ENCODE results near the gene KLK3. TPM values are rescaled to one million over a fixed set of nuclear protein-coding genes. Genes with fewer than 3 reads are reported as not detected.
"Not testable (repeated sequence)": the region's sequence is repeated elsewhere in the genome, so short reads cannot be mapped to it uniquely, and the experiment has no call there.

Gene KLK3
- not detected for polyA plus RNA-seq (2013, experiment 1 of 2)
- not detected for polyA plus RNA-seq (2013, experiment 2 of 2)

- 55 to 67% methylated on average over 3 to 4 of the region's 9 CpGs for WGBS, 2 experiments (ENCODE audit: insufficient coverage in 2 of 2)
- H3K4me1 ChIP-seq (ENCODE audit: control insufficient read depth, insufficient read depth, low read length, poor library complexity, severe bottlenecking): no peaks in the 10 kb centered on the region
Measured at GRCh38 chr19:50854636-50855410, at the start of gene KLK3. TSS of gene KLK3 (plus strand) at chr19:50854915. CDS start at chr19:50854956, 41 bp downstream.

DNA sequence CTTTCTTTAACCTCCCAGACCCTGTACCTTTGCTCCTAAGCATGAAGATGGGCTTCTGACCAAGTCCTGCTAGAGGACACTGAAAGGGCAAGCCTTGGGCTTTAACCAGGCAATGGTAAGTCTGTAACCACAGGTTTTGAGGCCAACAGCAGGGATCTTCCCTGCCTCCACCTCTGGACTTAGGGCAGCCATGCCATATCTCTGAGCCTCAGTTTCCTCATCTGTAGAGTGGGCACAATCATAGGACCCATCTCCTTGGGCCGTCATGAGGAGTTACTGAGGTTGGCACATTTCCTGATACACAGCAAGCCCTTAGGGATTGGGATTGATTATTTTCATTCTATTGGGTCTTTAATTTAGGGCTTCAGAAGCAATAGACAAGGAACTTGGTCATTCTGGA lies 45.9 kb upstream of the KLK3 start:
- H3K9me3 ChIP-seq (ENCODE audit: control insufficient read depth, low read length): no peaks in the 10 kb centered on the region
- peaks cover 4% of the 10 kb centered on the region for H3K4me1 ChIP-seq (ENCODE audit: control insufficient read depth, insufficient read depth, low read length, poor library complexity, severe bottlenecking)
- no peak overlapping the region for H3K4me3 ChIP-seq (ENCODE audit: extremely low read depth, insufficient read depth, low read length, poor library complexity, severe bottlenecking)
- H3K36me3 ChIP-seq (ENCODE audit: control insufficient read depth, insufficient read depth, low read length): no peaks in the 10 kb centered on the region
- WGBS, 2 experiments (ENCODE audit: insufficient coverage in 2 of 2): 83% methylated on average over 1 of the region's 1 CpG; no CpG with 5 or more reads in 1 of the 2 experiments
- no peak overlapping the region for H3K27ac ChIP-seq (ENCODE audit: low read depth, low read length, severe bottlenecking)

More at GRCh38 chr19:50854636-50855410, at the start of gene KLK3:
- Histone ChIP-seq H3K4me3 (ENCODE audit: extremely low read depth, insufficient read depth, low read length, poor library complexity, severe bottlenecking) (no peak within 1 kb of the TSS), H3K9me3 (ENCODE audit: control insufficient read depth, low read length) (no peaks in the 10 kb centered on the region), H3K27ac (ENCODE audit: low read depth, low read length, severe bottlenecking) (no peak within 1 kb of the TSS), H3K36me3 (ENCODE audit: control insufficient read depth, insufficient read depth, low read length) (no peaks in the 10 kb centered on the region)

DNA sequence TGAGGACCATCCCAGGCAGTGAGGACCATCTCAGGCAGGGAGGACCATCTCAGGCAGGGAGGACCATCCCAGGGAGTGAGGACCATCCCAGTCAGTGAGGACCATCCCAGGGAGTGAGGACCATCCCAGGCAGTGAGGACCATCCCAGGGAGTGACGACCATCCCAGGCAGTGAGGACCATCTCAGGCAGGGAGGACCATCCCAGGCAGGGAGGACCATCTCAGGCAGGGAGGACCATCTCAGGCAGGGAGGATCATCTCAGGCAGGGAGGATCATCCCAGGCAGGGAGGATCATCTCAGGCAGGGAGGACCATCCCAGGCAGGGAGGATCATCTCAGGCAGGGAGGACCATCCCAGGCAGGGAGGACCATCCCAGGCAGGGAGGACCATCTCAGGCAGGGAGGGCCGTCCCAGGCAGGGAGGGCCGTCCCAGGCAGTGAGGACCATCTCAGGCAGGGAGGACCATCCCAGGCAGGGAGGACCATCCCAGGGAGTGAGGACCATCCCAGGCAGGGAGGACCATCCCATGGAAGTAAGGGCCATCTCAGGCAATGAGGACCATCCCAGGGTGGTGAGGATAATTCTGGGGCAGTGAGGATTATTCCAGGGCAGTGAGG lies 43.0 kb upstream of the KLK3 start:
- H3K4me3 ChIP-seq (ENCODE audit: extremely low read depth, insufficient read depth, low read length, poor library complexity, severe bottlenecking); H3K27ac ChIP-seq (ENCODE audit: low read depth, low read length, severe bottlenecking); H3K4me1 ChIP-seq (ENCODE audit: control insufficient read depth, insufficient read depth, low read length, poor library complexity, severe bottlenecking); H3K9me3 ChIP-seq (ENCODE audit: control insufficient read depth, low read length); H3K36me3 ChIP-seq (ENCODE audit: control insufficient read depth, insufficient read depth, low read length): not testable (repeated sequence)
- 52 to 64% methylated on average over 3 of the region's 3 CpGs for WGBS, 2 experiments (ENCODE audit: insufficient coverage in 2 of 2)

- Histone ChIP-seq H3K4me3 (ENCODE audit: extremely low read depth, insufficient read depth, low read length, poor library complexity, severe bottlenecking) (no peak overlapping the region), H3K36me3 (ENCODE audit: control insufficient read depth, insufficient read depth, low read length) (no peaks in the 10 kb centered on the region), H3K9me3 (ENCODE audit: control insufficient read depth, low read length) (no peaks in the 10 kb centered on the region), H3K4me1 (ENCODE audit: control insufficient read depth, insufficient read depth, low read length, poor library complexity, severe bottlenecking) (no peaks in the 10 kb centered on the region), H3K27ac (ENCODE audit: low read depth, low read length, severe bottlenecking) (no peak overlapping the region)
- WGBS, 2 experiments (ENCODE audit: insufficient coverage in 2 of 2): 44 to 56% methylated on average over 1 to 3 of the region's 3 CpGs
Measured at GRCh38 chr19:50812474-50812873, 42.2 kb upstream of the KLK3 start.

DNA sequence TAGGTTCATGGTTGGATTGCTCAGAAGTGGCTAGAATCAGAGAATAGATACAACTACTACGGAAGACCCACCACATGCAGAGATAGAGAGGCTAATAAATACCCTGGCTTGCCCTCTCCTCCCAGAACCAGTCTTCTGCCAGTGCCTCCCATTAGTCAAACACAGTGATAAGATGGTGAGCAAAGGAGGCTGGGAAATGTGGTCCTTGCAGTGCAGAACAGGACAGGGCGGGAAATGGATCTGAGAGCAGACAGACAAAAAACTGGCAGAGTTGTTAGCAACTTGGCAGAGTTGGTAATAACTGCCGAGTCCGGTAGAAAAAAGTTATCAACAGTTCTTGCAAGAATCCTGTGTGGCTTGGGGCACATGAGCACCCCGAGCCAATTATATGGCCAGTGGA lies 39.8 kb upstream of the KLK3 start:
- H3K4me3 ChIP-seq (ENCODE audit: extremely low read depth, insufficient read depth, low read length, poor library complexity, severe bottlenecking): no peak overlapping the region
- H3K9me3 ChIP-seq (ENCODE audit: control insufficient read depth, low read length): no peaks in the 10 kb centered on the region
- H3K4me1 ChIP-seq (ENCODE audit: control insufficient read depth, insufficient read depth, low read length, poor library complexity, severe bottlenecking): no peaks in the 10 kb centered on the region
- 93% methylated on average over 4 of the region's 5 CpGs for WGBS, 2 experiments (ENCODE audit: insufficient coverage in 2 of 2)
- no peak overlapping the region for H3K27ac ChIP-seq (ENCODE audit: low read depth, low read length, severe bottlenecking)
- H3K36me3 ChIP-seq (ENCODE audit: control insufficient read depth, insufficient read depth, low read length): no peaks in the 10 kb centered on the region

- Histone ChIP-seq H3K9me3 (ENCODE audit: control insufficient read depth, low read length) (no peaks in the 10 kb centered on the region), H3K4me1 (ENCODE audit: control insufficient read depth, insufficient read depth, low read length, poor library complexity, severe bottlenecking) (no peaks in the 10 kb centered on the region), H3K4me3 (ENCODE audit: extremely low read depth, insufficient read depth, low read length, poor library complexity, severe bottlenecking) (no peak overlapping the region), H3K27ac (ENCODE audit: low read depth, low read length, severe bottlenecking) (no peak overlapping the region), H3K36me3 (ENCODE audit: control insufficient read depth, insufficient read depth, low read length) (no peaks in the 10 kb centered on the region)
- 100% methylated on average over 1 of the region's 1 CpG for WGBS, 2 experiments (ENCODE audit: insufficient coverage in 2 of 2)
Measured at GRCh38 chr19:50815439-50815838, 39.3 kb upstream of the KLK3 start.

- no peaks in the 10 kb centered on the region for H3K4me1 ChIP-seq (ENCODE audit: control insufficient read depth, insufficient read depth, low read length, poor library complexity, severe bottlenecking)
- peak overlapping the region; percentile 31 for H3K4me3 ChIP-seq (ENCODE audit: extremely low read depth, insufficient read depth, low read length, poor library complexity, severe bottlenecking)
- no peaks in the 10 kb centered on the region for H3K36me3 ChIP-seq (ENCODE audit: control insufficient read depth, insufficient read depth, low read length)
- 20 to 25% methylated on average over 39 to 48 of the region's 52 CpGs for WGBS, 2 experiments (ENCODE audit: insufficient coverage in 2 of 2)
- H3K9me3 ChIP-seq (ENCODE audit: control insufficient read depth, low read length): no peaks in the 10 kb centered on the region
- no peak overlapping the region for H3K27ac ChIP-seq (ENCODE audit: low read depth, low read length, severe bottlenecking)
Measured at GRCh38 chr19:50817941-50818858, 36.5 kb upstream of the KLK3 start.

- WGBS, 2 experiments (ENCODE audit: insufficient coverage in 2 of 2): 81 to 88% methylated on average over 9 of the region's 12 CpGs
Measured at GRCh38 chr19:50818859-50819472, 35.7 kb upstream of the KLK3 start.

GRCh38 chr19:50819636-50820035 lies 35.1 kb upstream of the KLK3 start:
- H3K4me1 ChIP-seq (ENCODE audit: control insufficient read depth, insufficient read depth, low read length, poor library complexity, severe bottlenecking): no peaks in the 10 kb centered on the region
- H3K36me3 ChIP-seq (ENCODE audit: control insufficient read depth, insufficient read depth, low read length): no peaks in the 10 kb centered on the region
- 68 to 70% methylated on average over 3 to 4 of the region's 8 CpGs for WGBS, 2 experiments (ENCODE audit: insufficient coverage in 2 of 2)
- H3K9me3 ChIP-seq (ENCODE audit: control insufficient read depth, low read length): no peaks in the 10 kb centered on the region
- no peak overlapping the region for H3K27ac ChIP-seq (ENCODE audit: low read depth, low read length, severe bottlenecking)
- H3K4me3 ChIP-seq (ENCODE audit: extremely low read depth, insufficient read depth, low read length, poor library complexity, severe bottlenecking): no peak overlapping the region

More at GRCh38 chr19:50818859-50819472, 35.7 kb upstream of the KLK3 start:
- Histone ChIP-seq H3K9me3 (ENCODE audit: control insufficient read depth, low read length) (no peaks in the 10 kb centered on the region), H3K36me3 (ENCODE audit: control insufficient read depth, insufficient read depth, low read length) (no peaks in the 10 kb centered on the region), H3K4me3 (ENCODE audit: extremely low read depth, insufficient read depth, low read length, poor library complexity, severe bottlenecking) (no peak overlapping the region), H3K27ac (ENCODE audit: low read depth, low read length, severe bottlenecking) (no peak overlapping the region), H3K4me1 (ENCODE audit: control insufficient read depth, insufficient read depth, low read length, poor library complexity, severe bottlenecking) (no peaks in the 10 kb centered on the region)

GRCh38 chr19:50820086-50820485 lies 34.6 kb upstream of the KLK3 start:
- 30 to 33% methylated on average over 13 to 15 of the region's 15 CpGs for WGBS, 2 experiments (ENCODE audit: insufficient coverage in 2 of 2)
- Histone ChIP-seq H3K4me3 (ENCODE audit: extremely low read depth, insufficient read depth, low read length, poor library complexity, severe bottlenecking) (no peak overlapping the region), H3K9me3 (ENCODE audit: control insufficient read depth, low read length) (no peaks in the 10 kb centered on the region), H3K36me3 (ENCODE audit: control insufficient read depth, insufficient read depth, low read length) (no peaks in the 10 kb centered on the region), H3K4me1 (ENCODE audit: control insufficient read depth, insufficient read depth, low read length, poor library complexity, severe bottlenecking) (no peaks in the 10 kb centered on the region), H3K27ac (ENCODE audit: low read depth, low read length, severe bottlenecking) (no peak overlapping the region)

Data from mesodermal cell (in vitro differentiated cells).